HG03066 (cell line): ENCODE measurements around the gene USP25.

Experiments
- ATAC-seq: cut with Tn5 transposase; IDR thresholded peaks from one replicate; pipeline ENCODE4 v1.9.1; 2021; ENCODE audit warnings: low read depth; ENCODE audit not compliant: unreplicated experiment

USP25 gene

GRCh38 chr21:15761507-15762100 is 31.8 kb downstream of the USP25 start:
- ATAC-seq, result no peak

DNA sequence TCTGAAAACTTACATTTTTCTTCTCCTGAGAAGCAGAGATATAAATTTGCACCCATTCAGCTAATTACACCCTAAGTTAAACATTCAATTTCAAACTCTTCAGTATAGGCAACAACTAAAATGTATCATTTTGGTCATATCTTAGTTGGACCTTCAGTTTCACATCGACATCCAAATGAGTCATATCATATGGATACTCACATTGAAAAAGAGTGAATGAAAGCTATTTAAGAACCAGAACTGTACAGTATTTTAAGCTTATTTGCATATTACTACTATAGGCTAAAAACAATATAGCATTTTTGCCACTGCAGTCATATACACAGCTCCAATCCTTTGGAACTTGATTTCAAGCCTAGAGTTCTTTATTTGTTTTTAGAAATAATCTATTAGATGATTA is 33.6 kb downstream of the USP25 start:
- no peak for ATAC-seq

- ATAC-seq, result no peak
Observed at GRCh38 chr21:15764878-15765277, 35.1 kb downstream of the USP25 start.

- no peak for ATAC-seq
Observed at GRCh38 chr21:15766952-15767603, 37.3 kb downstream of the USP25 start.

- no peak for ATAC-seq
Observed at GRCh38 chr21:15768045-15768601, 38.3 kb downstream of the USP25 start.

DNA sequence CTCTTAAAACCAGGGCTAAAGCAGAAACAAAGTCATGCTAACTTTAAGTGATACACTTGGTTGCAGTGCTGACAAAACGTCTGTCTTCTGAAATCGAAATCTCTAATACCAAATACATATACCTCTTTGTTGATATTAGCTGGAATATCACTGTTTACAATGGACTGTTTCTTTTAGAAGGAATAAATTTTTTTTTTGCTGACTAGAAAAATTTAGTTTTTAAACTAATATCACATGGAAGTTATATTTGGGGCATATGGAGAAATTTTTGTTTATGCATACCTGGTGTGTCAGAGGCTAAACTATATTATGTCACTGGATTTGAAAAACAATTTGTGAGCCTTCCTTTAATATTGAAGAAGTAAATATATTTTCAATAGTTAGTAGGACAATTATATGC is 39.1 kb downstream of the USP25 start:
- no peak for ATAC-seq

DNA sequence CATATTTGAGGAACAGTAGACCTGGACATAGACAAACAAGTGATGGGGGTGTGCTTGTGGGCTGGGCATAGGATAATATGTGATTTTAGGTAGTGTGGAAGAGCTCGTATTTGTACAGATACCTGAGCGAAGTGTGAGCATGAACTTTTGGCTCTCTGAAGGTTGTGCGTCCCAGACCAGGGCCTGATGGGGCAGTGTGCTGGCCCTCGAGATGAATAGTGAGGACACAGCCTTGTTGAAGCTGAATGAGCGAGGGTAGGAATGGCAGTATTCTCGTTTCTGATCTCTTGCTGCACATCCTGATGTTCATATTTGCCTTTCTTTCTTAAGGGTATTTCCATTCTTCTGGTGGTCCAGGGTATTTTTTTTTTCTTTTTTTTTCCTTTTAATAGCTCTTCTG is 41.5 kb downstream of the USP25 start:
- ATAC-seq, result no peak

- ATAC-seq, result no peak
Observed at GRCh38 chr21:15772654-15773053, 42.9 kb downstream of the USP25 start.

DNA sequence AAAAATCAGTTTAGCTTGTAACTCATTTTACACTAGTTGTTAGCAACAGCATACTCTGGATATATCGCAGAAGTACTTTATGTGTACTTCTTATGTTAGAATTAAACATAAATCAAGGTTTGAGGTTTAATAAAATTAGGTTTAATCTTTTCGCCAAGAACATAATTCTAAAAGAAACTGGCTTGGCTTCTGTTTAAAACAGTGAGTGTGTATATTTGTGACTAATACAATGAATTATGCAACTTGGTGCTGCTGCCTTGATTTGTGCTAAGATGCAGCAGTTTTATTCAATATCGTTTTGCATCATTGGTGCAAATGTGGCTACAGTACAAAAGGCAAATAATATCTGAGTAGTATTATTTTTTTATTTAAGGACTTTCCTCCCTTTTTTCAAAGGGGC is 44.8 kb downstream of the USP25 start:
- no peak for ATAC-seq

GRCh38 chr21:15775291-15775690 is 45.5 kb downstream of the USP25 start:
- no peak for ATAC-seq

DNA sequence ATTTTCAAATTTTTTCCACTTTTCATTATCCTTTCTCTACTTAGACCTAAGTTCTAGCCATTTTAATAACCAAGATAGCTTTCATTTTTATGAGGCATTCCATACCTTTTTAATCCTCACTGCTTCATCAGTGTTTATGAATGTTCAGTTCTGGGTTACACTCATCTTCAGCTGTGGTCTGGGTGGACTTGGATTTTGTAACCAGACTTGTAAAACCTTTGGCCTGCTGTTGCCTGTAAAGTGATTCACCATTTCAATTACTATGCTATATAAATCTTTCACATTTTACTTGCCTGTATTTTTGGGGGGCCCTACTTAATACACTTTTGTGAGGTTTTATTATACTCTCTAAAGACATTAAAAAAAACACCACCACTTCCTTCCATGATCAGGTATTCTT is 46.2 kb downstream of the USP25 start:
- ATAC-seq, result no peak

DNA sequence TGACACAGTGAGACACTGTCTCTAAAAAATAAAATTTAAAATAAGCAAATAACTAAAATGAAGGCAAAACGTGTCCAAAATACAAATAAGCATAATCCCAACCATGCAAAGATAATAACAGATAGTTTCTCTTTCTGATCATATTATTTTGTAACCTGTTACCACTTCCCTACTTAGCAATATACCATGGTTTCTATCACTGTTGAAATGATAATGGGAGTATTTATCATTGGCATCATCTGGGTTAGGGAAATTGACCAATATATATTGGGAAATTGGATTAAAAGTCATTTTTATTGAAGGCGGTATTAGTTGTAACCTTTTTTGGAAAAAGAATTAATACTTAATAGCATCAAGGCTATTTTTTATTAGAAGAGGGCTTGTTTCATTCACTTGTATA is 47.0 kb downstream of the USP25 start:
- ATAC-seq, result no peak

- no peak for ATAC-seq
Observed at GRCh38 chr21:15781986-15782385, 52.2 kb downstream of the USP25 start.

DNA sequence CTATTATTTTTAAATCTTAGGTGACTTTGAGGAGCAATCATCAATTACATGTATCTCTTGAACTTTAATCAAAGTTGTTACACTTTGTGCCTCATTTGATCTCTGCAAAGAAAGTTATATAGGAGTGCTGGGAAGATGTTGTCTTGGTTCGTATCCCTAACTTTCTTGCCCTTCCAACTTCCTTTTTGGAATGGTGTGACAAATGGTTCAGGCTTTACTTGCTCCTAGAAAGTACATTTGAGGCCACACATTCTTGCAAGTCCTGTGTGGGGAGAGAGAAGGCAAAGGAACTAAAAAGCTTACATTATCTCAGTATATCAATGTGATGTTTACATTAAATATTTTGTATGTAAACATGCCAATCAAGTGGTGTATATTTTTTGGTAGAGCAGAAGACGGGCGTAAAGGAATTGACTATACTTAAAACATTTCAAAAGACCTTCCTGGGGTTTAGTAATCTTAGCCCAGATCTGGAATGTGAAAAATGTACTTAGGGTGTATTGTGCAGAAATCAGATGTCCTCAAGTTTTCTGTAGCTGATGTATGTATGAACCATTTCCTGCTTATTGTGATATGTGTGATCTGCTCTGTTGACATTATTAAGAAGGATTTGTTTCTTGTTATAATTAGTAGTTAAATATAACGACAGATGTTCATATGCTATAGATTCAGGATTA is 59.2 kb downstream of the USP25 start:
- ATAC-seq, result no peak

- no peak for ATAC-seq
Observed at GRCh38 chr21:15793109-15793508, 63.3 kb downstream of the USP25 start.

DNA sequence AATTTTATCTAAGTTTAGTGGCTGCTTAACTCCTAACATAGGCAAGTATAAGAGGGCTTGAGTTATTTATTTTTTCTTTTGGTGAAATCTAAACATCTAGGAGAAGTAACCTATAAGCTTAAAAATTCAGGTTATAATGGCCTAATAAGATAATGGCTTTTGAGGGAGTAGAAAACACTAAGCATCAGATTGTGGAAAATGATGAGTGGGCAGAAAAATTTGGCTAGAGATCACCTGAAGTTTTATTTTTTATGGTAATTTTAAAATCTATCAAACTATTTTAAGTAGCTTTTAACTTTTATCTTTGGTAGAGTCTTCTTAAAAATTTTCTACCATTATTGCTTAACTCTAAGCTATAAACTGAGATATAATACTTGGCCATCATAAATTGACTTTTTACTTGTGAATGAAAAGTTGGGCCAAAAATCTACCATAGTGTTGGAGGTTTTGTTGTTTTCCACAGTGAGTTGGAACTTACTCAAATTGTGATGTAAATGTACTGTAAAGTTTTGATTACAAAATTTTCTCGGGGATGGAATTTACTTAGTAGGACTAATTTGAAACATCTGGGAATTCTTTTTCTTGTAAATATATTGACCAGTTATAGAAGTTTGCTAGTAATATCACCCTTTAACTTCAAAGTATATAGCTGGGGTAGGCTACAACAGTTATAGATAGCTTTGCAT is 63.9 kb downstream of the USP25 start:
- no peak for ATAC-seq

DNA sequence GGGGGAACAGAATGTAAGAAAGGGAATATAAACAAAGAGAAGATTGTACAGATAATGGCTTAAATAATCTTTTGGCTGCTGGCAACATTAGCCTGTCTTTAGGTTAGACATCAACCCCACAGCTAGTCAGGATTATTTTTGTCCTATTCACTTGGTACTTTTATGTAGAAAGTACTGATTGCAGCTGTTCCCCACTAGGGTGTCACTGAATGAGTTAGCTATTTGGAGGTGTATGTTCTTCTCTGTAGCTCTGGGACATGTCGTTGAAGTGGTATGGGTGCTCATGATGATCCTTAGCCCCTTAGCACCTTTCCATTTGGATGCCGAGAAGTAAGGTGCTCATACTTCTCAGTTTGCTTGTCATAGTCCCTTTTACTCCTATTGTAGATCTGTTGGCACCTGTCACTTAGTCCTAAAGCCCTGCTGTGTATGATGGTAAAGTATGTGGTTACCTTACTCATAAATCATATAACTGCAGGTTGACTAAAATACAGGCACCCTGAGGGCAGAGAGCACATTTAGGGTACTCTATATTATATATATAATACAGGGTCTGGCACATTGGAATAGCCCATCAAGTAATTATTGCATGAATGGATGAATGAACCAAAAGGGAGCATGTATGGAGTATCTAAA is 64.6 kb downstream of the USP25 start:
- no peak for ATAC-seq

DNA sequence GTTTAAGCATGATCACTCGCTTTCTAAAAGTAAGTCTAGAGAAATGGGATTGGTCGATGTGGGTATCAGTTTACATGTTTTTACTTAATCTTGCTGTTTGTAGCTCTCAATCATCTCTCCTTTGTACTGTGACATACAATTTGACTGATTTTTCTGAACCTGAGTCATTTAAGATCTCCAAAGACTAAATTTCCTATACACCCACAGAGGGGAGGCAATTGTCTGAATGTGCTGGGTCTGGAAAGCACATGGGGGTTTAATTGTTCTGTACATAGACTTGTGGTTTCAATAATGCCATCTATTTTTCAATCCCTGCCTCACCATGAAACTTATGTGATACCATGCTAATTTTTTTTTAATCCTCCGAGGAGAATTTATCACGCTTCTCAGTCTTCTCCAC is 65.8 kb downstream of the USP25 start:
- ATAC-seq, result no peak

DNA sequence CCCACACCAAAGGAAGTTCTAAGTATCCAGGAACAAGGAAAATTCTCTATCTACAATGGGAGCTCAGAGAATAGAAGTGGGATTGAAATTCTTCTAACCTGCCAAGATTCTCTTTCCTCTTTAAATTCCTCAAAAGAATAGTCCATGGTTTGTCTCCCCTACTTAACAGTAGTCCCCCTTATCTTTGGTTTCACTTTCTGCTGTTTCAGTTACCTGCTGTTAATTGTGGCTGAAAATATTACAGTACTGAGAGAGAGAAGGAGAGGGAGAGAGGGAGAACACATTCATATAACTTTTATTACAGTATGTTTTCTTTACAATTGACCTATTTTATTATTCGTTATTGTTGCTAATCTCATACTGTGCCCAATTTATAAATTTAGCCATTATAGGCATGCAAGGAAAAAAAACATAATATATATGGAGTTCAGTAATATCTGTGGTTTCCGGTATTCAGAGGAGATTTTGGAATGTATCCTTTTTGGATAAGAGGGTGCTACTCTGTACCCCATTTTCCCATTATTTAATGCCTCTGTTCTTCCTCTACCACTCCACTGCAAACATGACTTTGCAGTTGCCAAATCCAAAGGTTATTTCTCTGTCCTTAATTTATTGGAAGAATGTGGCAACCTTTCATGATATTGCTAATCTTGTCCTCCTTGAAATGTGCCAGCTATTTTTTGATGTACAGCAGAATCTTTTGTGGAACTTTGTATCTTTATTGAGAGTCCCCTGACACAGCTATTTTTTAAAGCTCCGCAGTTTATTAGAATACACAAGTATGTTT is 68.0 kb downstream of the USP25 start:
- no peak for ATAC-seq

DNA sequence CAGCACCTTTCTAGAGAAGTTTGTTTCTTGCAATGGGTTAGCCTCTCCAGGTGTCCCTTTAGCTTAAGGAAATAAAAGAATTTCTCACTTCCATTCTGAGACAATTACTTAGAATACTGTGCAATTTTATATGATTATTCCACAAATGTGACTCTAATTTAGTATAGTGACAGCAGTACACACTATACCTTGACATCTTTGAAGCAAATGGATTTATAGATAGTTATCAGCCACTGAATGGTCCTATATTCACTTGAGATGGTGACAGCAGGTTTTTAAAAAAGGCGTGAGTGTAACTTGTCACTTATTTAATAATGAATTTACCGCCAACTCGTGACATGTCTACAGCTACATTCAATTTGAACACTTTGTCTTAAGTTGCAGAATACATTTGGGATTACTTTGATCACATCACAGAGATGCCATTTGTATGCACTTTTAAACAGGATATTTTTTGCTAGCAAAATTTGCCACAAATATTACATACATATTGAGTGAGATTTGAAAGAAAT is 71.6 kb downstream of the USP25 start:
- no peak for ATAC-seq
